PC-3 (cell line): ENCODE measurements around the gene MIAT.

Source experiments
- CTCF ChIP-seq: fragments of 300-600 bp; sonication (generic); conservative IDR thresholded peaks from 2 replicates; pipeline ENCODE4 v1.5.1; 2017; ENCODE audit warnings: antibody characterized with exemption, low read depth, mild to moderate bottlenecking, low read length
- EZH2 ChIP-seq: fragments of 300-600 bp; sonication (generic); IDR thresholded peaks from one replicate; pipeline ENCODE4 v1.6.1; 2017; ENCODE audit warnings: antibody characterized with exemption, mild to moderate bottlenecking, low read length; ENCODE audit not compliant: unreplicated experiment
- EZH2phosphoT487 ChIP-seq: fragments of 300-600 bp; sonication (generic); IDR thresholded peaks from 2 replicates; pipeline ENCODE4 v1.6.1; 2018; ENCODE audit warnings: mild to moderate bottlenecking, antibody characterized with exemption, low read length, borderline replicate concordance

DNA sequence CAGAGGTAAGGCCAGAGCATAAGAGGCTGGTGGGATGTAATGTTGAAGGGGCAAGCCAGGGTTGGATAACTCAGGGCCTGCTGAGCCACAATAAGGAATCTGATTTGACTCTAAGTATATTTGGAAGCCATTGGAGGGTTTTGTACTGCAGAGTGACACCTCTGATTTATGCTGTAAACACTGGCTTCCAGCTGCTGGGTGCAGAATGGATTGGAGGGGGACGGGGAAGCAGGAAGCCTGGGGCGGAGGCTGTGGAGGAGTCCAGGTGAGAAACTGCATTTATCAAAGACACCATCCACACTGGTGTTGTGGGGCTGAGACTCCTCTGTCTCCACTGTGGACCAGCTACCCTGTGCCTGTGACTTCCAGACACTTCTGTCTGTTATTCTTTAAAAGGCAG, 26.8 kb downstream of the MIAT start:
- TF ChIP-seq CTCF: no peak
- no peak for TF ChIP-seq EZH2
- no peak for TF ChIP-seq EZH2phosphoT487
